ENCODE results near the gene CCDC179.

Gene CCDC179

DNA sequence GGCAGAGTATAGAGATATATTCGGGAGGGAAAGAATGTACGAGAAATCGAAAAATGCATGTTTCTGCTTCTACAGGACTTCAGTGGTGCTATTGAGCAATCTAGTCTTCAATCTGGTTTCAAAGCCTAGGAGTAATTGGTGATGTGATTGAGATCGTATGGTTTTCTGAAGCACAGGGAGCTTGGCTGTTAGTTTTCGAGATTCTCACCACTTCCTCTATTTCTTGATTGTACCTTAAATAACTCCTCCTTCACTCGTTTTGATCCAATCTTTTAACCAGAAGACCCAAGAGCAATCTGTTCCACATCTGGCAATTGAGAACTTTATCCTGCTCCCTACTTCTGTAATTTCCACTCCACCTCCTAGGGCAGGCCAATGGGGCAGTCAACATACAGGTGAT, 518 bp downstream of the CCDC179 start:
- no peak for DNase-seq (ENCODE audit: low spot score)
- H3K27ac ChIP-seq, result no peak overlapping the region
- TF ChIP-seq, protein P1, sequence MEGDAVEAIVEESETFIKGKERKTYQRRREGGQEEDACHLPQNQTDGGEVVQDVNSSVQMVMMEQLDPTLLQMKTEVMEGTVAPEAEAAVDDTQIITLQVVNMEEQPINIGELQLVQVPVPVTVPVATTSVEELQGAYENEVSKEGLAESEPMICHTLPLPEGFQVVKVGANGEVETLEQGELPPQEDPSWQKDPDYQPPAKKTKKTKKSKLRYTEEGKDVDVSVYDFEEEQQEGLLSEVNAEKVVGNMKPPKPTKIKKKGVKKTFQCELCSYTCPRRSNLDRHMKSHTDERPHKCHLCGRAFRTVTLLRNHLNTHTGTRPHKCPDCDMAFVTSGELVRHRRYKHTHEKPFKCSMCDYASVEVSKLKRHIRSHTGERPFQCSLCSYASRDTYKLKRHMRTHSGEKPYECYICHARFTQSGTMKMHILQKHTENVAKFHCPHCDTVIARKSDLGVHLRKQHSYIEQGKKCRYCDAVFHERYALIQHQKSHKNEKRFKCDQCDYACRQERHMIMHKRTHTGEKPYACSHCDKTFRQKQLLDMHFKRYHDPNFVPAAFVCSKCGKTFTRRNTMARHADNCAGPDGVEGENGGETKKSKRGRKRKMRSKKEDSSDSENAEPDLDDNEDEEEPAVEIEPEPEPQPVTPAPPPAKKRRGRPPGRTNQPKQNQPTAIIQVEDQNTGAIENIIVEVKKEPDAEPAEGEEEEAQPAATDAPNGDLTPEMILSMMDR (conservative IDR thresholded peaks at IDR 0.05; ENCODE audit: low read depth), result no peak
- ChIA-PET POLR2A (ENCODE audit: low non-redundant PET) (no interaction called here), CTCF (interaction anchor here (0.9 kb wide), 1 partner anchor 161 kb away, joined by 3 read pairs; no protein-coding TSS in a partner anchor)

DNA sequence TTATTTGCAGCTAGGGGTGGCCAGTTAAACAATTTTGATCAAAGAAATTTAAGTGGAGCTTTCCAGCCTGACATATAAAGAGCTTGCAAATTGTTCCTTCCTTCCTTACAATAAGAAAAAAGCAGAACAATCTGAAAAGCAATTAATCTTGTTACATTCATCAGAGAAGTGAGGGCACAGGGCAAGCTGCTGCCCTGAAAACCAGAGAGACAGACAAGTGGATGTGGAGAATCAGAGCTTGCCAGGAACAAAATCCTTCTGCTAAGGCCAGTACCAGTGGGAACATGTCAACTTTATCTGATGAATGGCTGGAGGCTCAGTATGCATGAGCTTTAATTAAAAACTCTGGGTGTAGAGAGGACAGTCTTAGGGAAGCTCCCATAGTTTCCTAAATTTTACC, 8.8 kb downstream of the CCDC179 start:
- DNase-seq (ENCODE audit: low spot score), result no peak
- CTCF ChIA-PET, result no interaction called here
- TF ChIP-seq, protein P1 (conservative IDR thresholded peaks at IDR 0.05; ENCODE audit: low read depth), result no peak
- H3K27ac ChIP-seq, result no peak overlapping the region
- POLR2A ChIA-PET (ENCODE audit: low non-redundant PET), result no interaction called here

DNA sequence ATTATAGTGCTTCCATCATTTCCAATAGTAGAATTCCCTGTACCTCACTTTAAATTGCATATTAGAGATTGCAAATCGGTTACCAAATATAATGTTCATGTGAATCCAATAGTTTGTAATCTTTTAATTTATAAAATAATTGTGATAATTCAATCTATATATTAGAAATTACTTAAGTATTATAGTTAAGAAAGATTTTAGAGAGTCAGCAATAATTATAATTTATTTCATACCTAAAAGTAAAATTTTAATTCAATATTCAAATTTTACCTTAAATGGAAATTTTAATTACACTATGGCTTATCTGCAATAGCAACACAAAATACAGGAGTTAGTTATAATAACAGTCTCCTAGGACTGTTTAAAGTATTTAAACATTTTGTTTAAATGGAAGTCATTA, 13.5 kb downstream of the CCDC179 start:
- no peak overlapping the region for H3K27ac ChIP-seq
- ChIA-PET POLR2A (ENCODE audit: low non-redundant PET) (no interaction called here), CTCF (no interaction called here)
- TF ChIP-seq, protein P1 (conservative IDR thresholded peaks at IDR 0.05; ENCODE audit: low read depth), result no peak
- no peak for DNase-seq (ENCODE audit: low spot score)

DNA sequence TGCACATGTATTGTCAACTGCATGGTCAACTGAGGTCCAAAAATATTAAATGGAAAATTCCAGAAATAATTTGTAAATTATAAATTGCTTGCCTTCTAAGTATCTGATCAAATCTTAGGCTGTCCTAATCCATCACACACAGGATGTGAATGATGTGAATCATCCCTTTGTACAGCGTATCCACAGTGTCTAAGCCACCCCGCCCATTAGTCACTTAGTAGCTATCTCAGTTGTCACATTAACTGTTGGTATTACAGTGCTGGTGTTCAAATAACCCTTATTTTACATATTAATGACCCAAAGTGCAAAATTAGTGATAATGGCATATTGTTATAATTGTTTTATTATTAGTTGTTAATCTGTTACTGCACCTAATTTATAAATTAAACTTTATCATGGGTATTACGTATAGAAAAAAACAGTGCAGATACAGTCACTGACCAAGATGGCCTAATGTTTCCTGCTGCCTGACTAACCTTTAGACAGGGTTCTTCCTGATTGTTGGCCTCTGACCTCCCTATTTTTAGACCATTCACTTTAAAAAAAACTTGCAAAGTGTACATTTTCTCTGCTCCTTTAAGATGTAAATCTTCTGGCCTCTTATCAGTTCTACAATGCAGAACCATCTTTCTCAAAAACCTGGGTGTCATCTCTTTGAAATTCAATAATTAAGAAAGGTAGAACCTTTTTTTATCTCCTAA, 27.8 kb downstream of the CCDC179 start:
- DNase-seq (ENCODE audit: low spot score), result no peak
- TF ChIP-seq, protein P1 (conservative IDR thresholded peaks at IDR 0.05; ENCODE audit: low read depth), result no peak
- H3K27ac ChIP-seq, result no peak overlapping the region
- CTCF ChIA-PET, result no interaction called here
- POLR2A ChIA-PET (ENCODE audit: low non-redundant PET), result no interaction called here

- ChIA-PET POLR2A (ENCODE audit: low non-redundant PET) (interaction anchor here (0.5 to 0.6 kb wide), 2 partner anchors 92 to 154 kb away, joined by 3 read pairs; no protein-coding TSS in a partner anchor), CTCF (no interaction called here)
- no peak overlapping the region for H3K27ac ChIP-seq
- no peak for DNase-seq (ENCODE audit: low spot score)
- TF ChIP-seq, protein P1 (conservative IDR thresholded peaks at IDR 0.05; ENCODE audit: low read depth), result peak; percentile 13; the same call in 1 of the 2 replicates
These were observed 30.2 kb downstream of the CCDC179 start for GRCh38 chr11:22830082-22830414.

GRCh38 chr11:22829231-22830081, 30.8 kb downstream of the CCDC179 start, which contains the start of gene SVIP:
SVIP (minus strand) TSS chr11:22829801; CDS start chr11:22829748, 53 bp downstream.
- peak within 1 kb of the TSS; percentile 48 for H3K27ac ChIP-seq
- peak; percentile 88 for DNase-seq (ENCODE audit: low spot score)
- ChIA-PET CTCF (interaction anchor here (0.9 kb wide), 1 partner anchor 42 kb away, joined by 3 read pairs; no protein-coding TSS in a partner anchor), POLR2A (ENCODE audit: low non-redundant PET) (interaction anchor here (0.5 to 0.6 kb wide), 3 partner anchors 91 to 289 kb away, joined by 3 to 5 read pairs (median 3); no protein-coding TSS in a partner anchor)
- TF ChIP-seq, protein P1 (conservative IDR thresholded peaks at IDR 0.05; ENCODE audit: low read depth), result peak; percentile 49
